B cell (primary cell): ENCODE data around the gene ZMIZ1. TPM values are rescaled to one million over a fixed set of nuclear protein-coding genes. Genes with fewer than 3 reads are reported as not detected.

Source experiments
- ATAC-seq: fragments of 200-7000 bp; cut with Tn5 transposase; one replicate; pipeline ENCODE4 v1.10.0; 2021; ENCODE audit warnings: low read depth, mild to moderate bottlenecking, moderate number of reproducible peaks, moderate library complexity
- CTCF ChIA-PET: fragments of 350-600 bp; sonication (Branson Sonifier 250); formaldehyde crosslinking; loops from one replicate; lab custom pipeline; 2021; ENCODE audit warnings: antibody characterized with exemption, inconsistent platforms; lab: Charles Lee
- POLR2A ChIA-PET: fragments of 350-600 bp; sonication (Branson Sonifier 250); formaldehyde crosslinking; loops from one replicate; lab custom pipeline; 2021; ENCODE audit warnings: antibody characterized with exemption; lab: Charles Lee
- DNase-seq: peaks from one replicate; pipeline ENCODE4 v3.0.0; 2013
- H2AFZ ChIP-seq: 2 replicates; pipeline ENCODE4 v1.6.1; 2012; ENCODE audit warnings: mild to moderate bottlenecking, low read depth, low read length; ENCODE audit not compliant: insufficient read depth, poor library complexity, severe bottlenecking
- H3K27ac ChIP-seq, 2 donors: 1 replicate in 1 of 2; 2 replicates in 1 of 2; pipeline ENCODE4 v1.5.1; 2012 to 2013; ENCODE audit warnings: low read length in 2 of 2, mild to moderate bottlenecking in 2 of 2, moderate library complexity in 1 of 2
- H3K27me3 ChIP-seq, 4 experiments: fragments of 200-600 bp in 1 of 4; sonication (generic) in 1 of 4; replicated peaks in 1 of 4; 1 replicate in 2 of 4; 2 replicates in 2 of 4; pipeline versions ENCODE4 v1.6.1 to v1.7.0; 2013 to 2016; ENCODE audit warnings: low read length in 3 of 4, mild to moderate bottlenecking in 2 of 4, mixed read lengths in 1 of 4, moderate library complexity in 1 of 4; ENCODE audit not compliant: insufficient read depth in 4 of 4, control insufficient read depth in 3 of 4; ENCODE audit errors: control extremely low read depth in 1 of 4
- H3K36me3 ChIP-seq, 2 experiments: replicated peaks in 1 of 2; 1 replicate in 1 of 2; 2 replicates in 1 of 2; pipeline versions ENCODE4 v1.6.1 to v1.7.1; 2013; ENCODE audit warnings: low read length in 1 of 2; ENCODE audit not compliant: insufficient read depth in 2 of 2, control insufficient read depth in 1 of 2; ENCODE audit errors: control extremely low read depth in 1 of 2, extremely low read depth in 1 of 2
- H3K4me1 ChIP-seq, 2 donors: fragments of 200-600 bp in 1 of 2; sonication (generic) in 1 of 2; 1 replicate in 1 of 2; 2 replicates in 1 of 2; pipeline versions ENCODE4 v1.5.1 to v1.6.1; 2013 to 2017; ENCODE audit warnings: low read length in 2 of 2; ENCODE audit not compliant: control insufficient read depth in 2 of 2, insufficient read depth in 2 of 2
- H3K4me2 ChIP-seq: replicated peaks from 2 replicates; pipeline ENCODE3; 2012; ENCODE audit warnings: mild to moderate bottlenecking, low read depth, low read length; ENCODE audit not compliant: poor library complexity, severe bottlenecking
- H3K4me3 ChIP-seq, 5 experiments: fragments of 200-600 bp in 1 of 5; sonication (generic) in 1 of 5; 1 replicate in 3 of 5; 2 replicates in 2 of 5; pipeline versions ENCODE4 v1.5.1 to v1.7.0; 2011 to 2016; ENCODE audit warnings: low read length in 4 of 5, mild to moderate bottlenecking in 4 of 5, low read depth in 2 of 5, control low read depth in 1 of 5, moderate library complexity in 1 of 5; ENCODE audit not compliant: insufficient read depth in 1 of 5; ENCODE audit errors: control extremely low read depth in 1 of 5, extremely low read depth in 1 of 5
- H3K79me2 ChIP-seq: fragments of 200-600 bp; sonication (generic); one replicate; pipeline ENCODE4 v1.6.0; 2016; ENCODE audit warnings: low read length; ENCODE audit not compliant: control insufficient read depth, insufficient read depth
- H3K9ac ChIP-seq: fragments of 200-600 bp; sonication (generic); 2 replicates; pipeline ENCODE4 v1.6.1; 2017; ENCODE audit warnings: mild to moderate bottlenecking, low read length, moderate library complexity
- H3K9me3 ChIP-seq, 3 donors: one replicate each; pipeline versions ENCODE4 v1.6.1 to v1.7.1; 2013; ENCODE audit warnings: low read length in 2 of 3; ENCODE audit not compliant: control insufficient read depth in 2 of 3, insufficient read depth in 1 of 3; ENCODE audit errors: control extremely low read depth in 1 of 3
- H4K20me1 ChIP-seq: 2 replicates; pipeline ENCODE4 v1.6.0; 2012; ENCODE audit warnings: mild to moderate bottlenecking, low read length; ENCODE audit not compliant: insufficient read depth, control insufficient read depth, poor library complexity, severe bottlenecking
- H3K27ac Mint-ChIP-seq: one replicate; pipeline ENCODE4 v1.8.0; 2021; ENCODE audit warnings: mixed read lengths
- H3K27me3 Mint-ChIP-seq: one replicate; pipeline ENCODE4 v1.8.0; 2021; ENCODE audit warnings: mixed read lengths
- H3K4me1 Mint-ChIP-seq: one replicate; pipeline ENCODE4 v1.8.0; 2021; ENCODE audit warnings: mixed read lengths
- H3K4me3 Mint-ChIP-seq: one replicate; pipeline ENCODE4 v1.8.0; 2021; ENCODE audit warnings: mixed read lengths
- H3K9me3 Mint-ChIP-seq: one replicate; pipeline ENCODE4 v1.8.0; 2022; ENCODE audit warnings: mixed read lengths; ENCODE audit not compliant: insufficient read depth
- EZH2 ChIP-seq: IDR thresholded peaks from 2 replicates; pipeline ENCODE4 v1.6.1; 2012; ENCODE audit warnings: borderline replicate concordance, low read depth, mild to moderate bottlenecking, moderate library complexity, low read length; ENCODE audit not compliant: insufficient read depth, poor library complexity, severe bottlenecking
- WGBS: methylation state at CpG from one replicate; pipeline ENCODE4 v1.1.5; 2013; ENCODE audit warnings: missing lambda C conversion rate; ENCODE audit not compliant: insufficient coverage; 5-methylcytosine and 5-hydroxymethylcytosine counted together
- intact Hi-C: fragments of 100-400 bp; cut with micrococcal nuclease; formaldehyde crosslinking; loops from one replicate; pipeline ENCODE4 v1.10.0; 2022
- polyA plus RNA-seq: library from polyadenylated mRNA; depleted of rRNA; stranded (reverse); fragments of >200 nt; gene quantifications from 2 replicates; pipeline ENCODE4 v1.2.3, GENCODE V29; 2012
- total RNA-seq, 2 donors: library from RNA; stranded (reverse); fragments of 120-200 nt in 1 of 2; gene quantifications; 1 replicate in 1 of 2; 2 replicates in 1 of 2; pipeline versions ENCODE4 v1.2.3 to v1.2.4, GENCODE V29; 2013 to 2022
- TF ChIP-seq, protein P1 (sequence below): fragments of 200-600 bp; IDR thresholded peaks from one replicate; pipeline ENCODE4 v1.8.0; 2022; ENCODE audit warnings: antibody characterized with exemption, mild to moderate bottlenecking

ZMIZ1 gene
- total and polyA plus RNA-seq, 2 donors (not counting 1 experiment from before 2014, with no cell fraction given) = 14.3 to 64.9 TPM

DNA sequence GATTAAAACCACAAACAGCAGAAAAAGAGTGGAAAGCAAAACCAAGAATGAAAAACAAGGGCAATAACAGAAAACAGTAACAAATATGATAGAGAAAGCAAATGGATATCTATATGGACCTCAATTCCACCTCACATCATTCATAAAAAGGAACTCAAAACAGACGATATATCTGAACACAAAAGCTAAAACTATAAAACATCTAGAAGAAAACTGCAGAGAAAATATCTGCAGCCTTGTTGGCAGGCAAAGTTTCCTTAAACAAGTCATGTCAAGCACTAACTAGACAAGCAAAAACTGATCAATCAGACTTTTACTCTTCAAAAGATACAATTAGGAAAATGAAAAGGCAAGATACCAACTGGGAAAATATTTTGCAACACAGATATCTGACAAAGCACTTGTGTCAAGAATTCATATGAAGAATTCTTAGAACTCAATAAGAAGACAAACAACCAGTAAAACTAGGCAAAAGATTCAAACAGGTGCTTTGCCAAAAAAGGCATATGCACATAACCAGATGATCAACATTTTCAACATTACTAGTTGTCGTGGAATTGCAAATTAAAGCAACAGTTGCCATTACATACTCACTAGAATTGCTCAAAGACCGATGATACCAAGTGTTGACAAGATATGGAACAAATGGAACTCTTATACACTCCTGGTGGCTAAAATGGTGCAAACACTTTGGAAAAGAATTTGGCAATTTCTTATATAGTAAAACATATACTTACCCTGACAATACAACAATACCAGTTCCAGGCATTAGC, 25.9 kb upstream of the ZMIZ1 start:
- H3K4me3 Mint-ChIP-seq = no peak overlapping the region
- Histone ChIP-seq H3K9me3 (no peaks in the 10 kb centered on the region), H4K20me1 (no peaks in the 10 kb centered on the region), H3K4me1 (peaks cover 6 to 11% of the 10 kb centered on the region in 2 donors), H3K9ac (no peak overlapping the region), H3K4me2 (no peak overlapping the region), H3K36me3 (no peaks in the 10 kb centered on the region), H3K27ac (no peak overlapping the region), H3K79me2 (no peaks in the 10 kb centered on the region), H3K27me3 (peaks cover 0 to 4% (median 0%) of the 10 kb centered on the region in 4 experiments), H2AFZ (no peak overlapping the region), H3K4me3 (no peak overlapping the region)
- H3K4me1 Mint-ChIP-seq = peaks cover 5% of the 10 kb centered on the region
- H3K27ac Mint-ChIP-seq = no peak overlapping the region
- ATAC-seq = no peak
- H3K9me3 Mint-ChIP-seq = no peaks in the 10 kb centered on the region
- ChIA-PET CTCF (no interaction called here), POLR2A (no interaction called here)
- 92% methylated on average over 2 of the region's 3 CpGs for WGBS
- peaks cover 11% of the 10 kb centered on the region for H3K27me3 Mint-ChIP-seq
- TF ChIP-seq, protein P1, sequence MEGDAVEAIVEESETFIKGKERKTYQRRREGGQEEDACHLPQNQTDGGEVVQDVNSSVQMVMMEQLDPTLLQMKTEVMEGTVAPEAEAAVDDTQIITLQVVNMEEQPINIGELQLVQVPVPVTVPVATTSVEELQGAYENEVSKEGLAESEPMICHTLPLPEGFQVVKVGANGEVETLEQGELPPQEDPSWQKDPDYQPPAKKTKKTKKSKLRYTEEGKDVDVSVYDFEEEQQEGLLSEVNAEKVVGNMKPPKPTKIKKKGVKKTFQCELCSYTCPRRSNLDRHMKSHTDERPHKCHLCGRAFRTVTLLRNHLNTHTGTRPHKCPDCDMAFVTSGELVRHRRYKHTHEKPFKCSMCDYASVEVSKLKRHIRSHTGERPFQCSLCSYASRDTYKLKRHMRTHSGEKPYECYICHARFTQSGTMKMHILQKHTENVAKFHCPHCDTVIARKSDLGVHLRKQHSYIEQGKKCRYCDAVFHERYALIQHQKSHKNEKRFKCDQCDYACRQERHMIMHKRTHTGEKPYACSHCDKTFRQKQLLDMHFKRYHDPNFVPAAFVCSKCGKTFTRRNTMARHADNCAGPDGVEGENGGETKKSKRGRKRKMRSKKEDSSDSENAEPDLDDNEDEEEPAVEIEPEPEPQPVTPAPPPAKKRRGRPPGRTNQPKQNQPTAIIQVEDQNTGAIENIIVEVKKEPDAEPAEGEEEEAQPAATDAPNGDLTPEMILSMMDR = no peak
- no peak for TF ChIP-seq EZH2
- intact Hi-C loops = no loop called here
- no peak for DNase-seq

DNA sequence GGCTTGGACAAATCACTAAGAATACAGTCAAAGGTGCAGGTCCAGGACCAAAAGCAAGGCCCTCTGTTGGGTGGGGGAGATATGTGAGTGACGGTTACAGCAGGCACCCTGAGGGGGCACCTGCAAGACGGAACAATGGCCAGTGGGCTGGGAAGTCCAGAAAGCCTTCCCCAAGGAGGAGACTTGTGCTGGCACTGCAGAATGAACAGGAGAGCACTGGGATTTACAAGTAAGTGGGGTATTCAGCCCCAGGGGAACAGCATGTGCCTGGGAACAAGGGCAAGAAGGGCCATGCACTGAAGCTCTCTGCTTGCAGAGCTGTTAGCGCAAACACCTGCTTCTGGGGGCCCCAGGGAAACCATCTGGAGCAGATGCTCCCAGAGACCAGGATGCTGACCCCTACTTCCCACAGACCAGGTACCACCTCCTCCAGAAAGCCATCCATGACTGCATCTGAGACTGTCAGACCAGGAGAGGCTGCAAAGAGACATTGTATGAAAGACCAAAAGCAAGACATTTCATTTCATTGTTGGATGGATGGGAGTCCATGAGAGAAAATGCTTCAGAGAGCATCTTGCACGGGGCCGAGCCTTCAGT, 24.6 kb upstream of the ZMIZ1 start:
- Histone ChIP-seq H3K4me1 (peaks cover 19 to 24% of the 10 kb centered on the region in 2 donors), H2AFZ (no peak overlapping the region), H4K20me1 (no peaks in the 10 kb centered on the region), H3K9me3 (no peaks in the 10 kb centered on the region), H3K27me3 (peaks cover 0 to 4% (median 0%) of the 10 kb centered on the region in 4 experiments), H3K4me3 (no peak overlapping the region), H3K79me2 (no peaks in the 10 kb centered on the region), H3K9ac (no peak overlapping the region), H3K36me3 (no peaks in the 10 kb centered on the region), H3K4me2 (no peak overlapping the region), H3K27ac (no peak overlapping the region)
- no peak for ATAC-seq
- WGBS = 90% methylated on average over 5 of the region's 5 CpGs
- ChIA-PET POLR2A (no interaction called here), CTCF (no interaction called here)
- H3K4me1 Mint-ChIP-seq = peaks cover 15% of the 10 kb centered on the region
- intact Hi-C loops = no loop called here
- TF ChIP-seq EZH2 = no peak
- TF ChIP-seq, protein P1 = no peak
- no peak for DNase-seq
- no peak overlapping the region for H3K27ac Mint-ChIP-seq
- peaks cover 11% of the 10 kb centered on the region for H3K27me3 Mint-ChIP-seq
- no peak overlapping the region for H3K4me3 Mint-ChIP-seq
- H3K9me3 Mint-ChIP-seq = no peaks in the 10 kb centered on the region
